G401 (cell line): ENCODE results near the gene NFKB1. TPM values are rescaled to one million over a fixed set of nuclear protein-coding genes. Genes with fewer than 3 reads are reported as not detected.

Experiments
- DNase-seq: peaks from one replicate; pipeline ENCODE4 v3.0.0-alpha.2; 2015; ENCODE audit warnings: low spot score
- in situ Hi-C: cut with HindIII; loops from 2 replicates; pipeline ENCODE4 v1.10.0; 2016; ENCODE audit warnings: low sequenced_read_pairs, mixed read lengths
- total RNA-seq: library from RNA; depleted of rRNA; stranded (reverse); fragments of >200 nt; shearing (Covaris generic); gene quantifications from 2 replicates; pipeline ENCODE4 v1.2.3, GENCODE V29; 2014

Gene NFKB1
- total RNA-seq, 1 experiment from 2014 or later = 16.6 TPM

DNA sequence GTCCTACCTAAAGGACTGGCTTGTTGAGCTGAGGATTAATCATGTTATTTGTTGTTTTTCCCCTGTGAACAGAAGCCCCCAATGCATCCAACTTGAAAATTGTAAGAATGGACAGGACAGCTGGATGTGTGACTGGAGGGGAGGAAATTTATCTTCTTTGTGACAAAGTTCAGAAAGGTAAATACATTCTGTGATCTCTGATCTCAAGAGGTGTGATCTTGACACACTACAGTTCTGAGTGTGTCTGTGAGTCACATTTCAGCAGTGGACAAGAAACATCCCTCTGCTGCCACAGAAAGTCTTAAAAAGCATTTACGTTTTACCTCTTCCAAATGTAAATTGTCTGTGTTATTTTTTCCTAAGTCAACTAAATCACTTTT is 79.3 kb downstream of the NFKB1 start:
- in situ Hi-C loops = no loop called here
- DNase-seq = no peak

GRCh38 chr4:102584091-102584490 is 82.9 kb downstream of the NFKB1 start:
- in situ Hi-C loops = no loop called here

GRCh38 chr4:102585329-102585728 is 84.2 kb downstream of the NFKB1 start:
- in situ Hi-C loops = no loop called here
- DNase-seq = no peak

More at GRCh38 chr4:102584091-102584490, 82.9 kb downstream of the NFKB1 start:
- no peak for DNase-seq

DNA sequence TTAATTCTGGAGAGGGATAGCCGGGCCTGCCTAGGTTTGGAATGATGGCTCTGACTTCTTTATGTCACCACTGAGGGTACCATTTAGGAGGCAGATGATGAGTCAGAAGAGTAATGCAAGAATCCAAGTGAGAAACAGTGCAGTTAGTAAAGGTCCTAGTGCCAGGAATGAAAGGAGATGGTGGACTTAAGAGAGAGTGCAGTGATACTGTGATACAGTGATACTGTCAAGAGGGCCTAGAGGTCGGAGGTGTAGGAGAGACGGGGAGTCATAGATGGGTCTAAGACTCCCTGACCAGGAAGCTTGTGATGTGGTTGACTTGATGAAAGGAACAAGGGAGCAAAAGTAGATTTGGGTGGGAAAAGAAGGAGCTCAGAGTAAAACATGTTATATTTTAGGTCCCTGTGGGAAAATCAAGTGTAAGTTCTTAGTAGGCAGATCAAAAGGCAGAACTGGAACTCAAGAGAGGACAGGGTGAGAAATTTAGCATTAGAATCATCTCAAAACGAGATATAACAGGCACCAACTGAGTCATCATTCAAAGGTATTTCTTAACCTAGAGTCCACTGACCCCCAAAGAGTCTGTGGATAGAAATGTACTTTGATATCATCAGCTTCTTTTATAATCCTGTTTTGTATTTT is 85.0 kb downstream of the NFKB1 start:
- no peak for DNase-seq
- in situ Hi-C loops = no loop called here

- DNase-seq = no peak
- in situ Hi-C loops = no loop called here
Measured at GRCh38 chr4:102586644-102587021, 85.5 kb downstream of the NFKB1 start.

DNA sequence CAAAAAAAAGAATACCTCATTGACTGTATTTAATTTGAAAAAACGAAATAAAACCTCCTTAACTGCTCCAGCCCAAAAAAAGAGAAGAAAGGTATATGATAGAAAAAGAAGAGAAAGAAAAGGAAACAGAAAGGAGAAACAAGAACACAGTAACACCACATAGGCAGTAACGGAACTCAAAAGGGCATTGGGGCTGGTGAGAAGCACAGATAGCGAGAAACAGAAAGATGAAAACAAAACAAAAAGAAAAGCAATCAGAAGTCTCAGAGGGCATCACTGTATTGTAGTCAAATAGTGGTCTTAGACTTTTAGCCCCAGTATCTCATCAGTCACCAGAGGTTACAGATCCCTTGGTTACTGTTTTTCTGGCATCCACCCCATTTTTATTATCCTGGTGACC is 88.6 kb downstream of the NFKB1 start:
- no peak for DNase-seq
- in situ Hi-C loops = no loop called here

- in situ Hi-C loops = no loop called here
- no peak for DNase-seq
Measured at GRCh38 chr4:102592256-102592655, 91.1 kb downstream of the NFKB1 start.

DNA sequence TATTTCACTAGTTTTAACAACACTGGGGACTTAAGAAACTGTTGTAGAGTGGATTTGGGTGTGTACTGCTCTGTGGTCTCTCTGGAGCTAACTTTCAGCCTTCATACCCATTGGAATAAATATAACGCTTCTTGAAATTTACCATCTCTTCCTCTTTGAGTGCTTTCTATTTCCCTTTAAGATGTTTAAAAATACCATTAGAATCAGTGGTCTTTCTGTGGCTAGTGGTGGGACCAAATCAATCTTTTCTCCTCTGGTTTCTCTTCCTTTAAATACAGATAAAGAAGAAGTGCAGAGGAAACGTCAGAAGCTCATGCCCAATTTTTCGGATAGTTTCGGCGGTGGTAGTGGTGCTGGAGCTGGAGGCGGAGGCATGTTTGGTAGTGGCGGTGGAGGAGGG is 92.0 kb downstream of the NFKB1 start:
- no peak for DNase-seq
- in situ Hi-C loops = no loop called here

DNA sequence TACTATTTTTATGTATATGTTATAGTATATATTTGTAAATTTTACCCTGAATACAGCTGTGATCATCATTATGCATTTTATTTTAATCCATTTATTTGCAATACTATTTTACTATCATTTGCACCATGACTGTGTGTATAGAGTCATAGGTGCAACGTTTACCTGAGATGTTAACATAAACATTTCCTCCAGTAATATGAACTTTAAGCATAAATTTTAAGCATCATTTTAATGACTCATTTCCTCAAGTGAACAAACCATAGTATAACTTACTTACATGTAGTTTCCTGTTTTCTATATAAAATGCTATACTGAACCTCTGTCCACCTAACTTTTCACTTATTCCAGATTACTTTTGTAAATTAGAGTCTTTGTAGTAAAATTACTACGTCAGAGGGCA is 92.8 kb downstream of the NFKB1 start:
- in situ Hi-C loops = no loop called here

GRCh38 chr4:102596532-102596931 is 95.4 kb downstream of the NFKB1 start:
- in situ Hi-C loops = no loop called here
- no peak for DNase-seq

More for the DNA sequence above, 92.8 kb downstream of the NFKB1 start:
- DNase-seq = no peak

DNA sequence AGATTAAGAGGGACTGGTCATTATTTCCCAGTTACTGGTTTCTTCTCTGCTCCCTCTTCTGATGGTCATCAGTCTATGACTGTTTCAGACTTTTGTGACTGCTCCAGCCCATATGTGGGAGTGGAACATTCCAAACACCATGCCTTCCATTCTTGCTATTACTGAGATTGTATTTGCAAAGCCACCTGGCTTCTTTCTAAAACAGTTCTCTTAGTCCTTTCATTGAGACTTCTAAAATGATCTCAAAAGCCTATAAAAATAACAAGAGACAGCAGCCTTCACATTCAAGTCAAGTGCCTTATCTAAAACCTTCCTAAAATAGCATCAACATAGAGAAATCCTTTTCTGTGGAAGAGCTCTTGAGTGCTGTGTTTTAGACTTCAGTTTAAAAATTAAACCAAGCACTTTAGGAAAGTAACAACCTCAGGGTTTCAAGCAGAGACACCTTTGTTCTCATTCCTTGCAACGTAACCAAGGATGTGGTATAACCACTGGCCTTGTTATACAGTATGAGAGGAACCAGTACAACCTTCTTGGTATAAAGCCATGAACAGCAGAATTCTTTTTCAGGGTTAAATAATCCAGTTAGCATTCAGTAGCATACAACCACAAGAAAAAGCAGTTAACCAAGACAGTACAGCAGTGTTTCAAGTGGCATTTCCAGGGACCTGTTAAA is 97.1 kb downstream of the NFKB1 start:
- DNase-seq = no peak
- in situ Hi-C loops = no loop called here

DNA sequence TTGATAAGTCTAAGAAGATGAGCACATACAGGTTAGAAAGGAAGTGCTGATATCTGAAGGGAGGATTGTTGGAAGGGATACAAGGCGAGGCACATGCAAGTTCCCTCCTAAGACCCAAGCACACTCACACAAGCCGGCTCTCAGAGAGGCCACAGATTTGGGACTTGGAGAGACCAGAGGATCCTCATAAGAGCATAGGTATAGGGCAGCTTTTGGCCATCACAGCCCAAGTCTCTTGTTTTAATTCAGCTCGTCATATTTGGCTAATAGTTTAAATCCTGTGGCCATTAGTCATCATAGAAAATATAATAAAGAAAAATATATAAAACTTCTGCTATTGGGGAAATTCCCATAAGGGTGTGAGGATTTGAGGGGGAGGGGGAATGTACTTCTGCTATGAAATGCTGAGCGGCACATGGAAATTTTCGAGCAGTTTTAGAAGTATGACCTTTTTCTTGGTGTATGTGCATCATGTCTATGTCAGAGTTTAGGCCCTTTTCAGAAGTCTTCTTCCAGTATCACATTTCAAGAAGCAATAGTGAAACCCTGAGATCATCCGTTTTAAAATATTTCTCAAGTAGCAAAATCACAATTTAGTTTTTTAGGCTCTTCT is 97.7 kb downstream of the NFKB1 start:
- in situ Hi-C loops = no loop called here
- DNase-seq = no peak

- in situ Hi-C loops = no loop called here
Measured at GRCh38 chr4:102599455-102599854, 98.3 kb downstream of the NFKB1 start.

DNA sequence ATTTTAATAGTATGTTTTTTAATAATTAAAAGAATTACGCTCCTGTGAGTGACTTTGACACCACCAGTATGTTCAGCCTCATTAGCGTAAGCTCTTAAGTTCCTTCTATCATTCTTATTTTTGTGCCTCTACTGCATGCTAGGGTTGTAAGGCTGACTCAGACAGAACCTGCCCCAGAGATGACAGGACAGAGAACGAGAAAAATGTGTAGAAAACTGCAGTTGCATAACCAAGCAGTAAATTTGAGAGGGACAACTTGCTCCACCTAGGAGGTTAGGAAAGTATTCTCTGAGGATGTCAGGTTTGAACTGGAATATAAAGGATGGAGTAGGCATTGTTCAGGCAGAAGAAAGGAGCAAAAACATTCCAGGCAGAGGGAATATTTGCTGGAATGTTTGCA is 98.7 kb downstream of the NFKB1 start:
- no peak for DNase-seq
- in situ Hi-C loops = loop anchor here (25.0 kb wide), 1 partner anchor 412 kb away; the partner anchor contains the start of gene SLC9B1

More at GRCh38 chr4:102599455-102599854, 98.3 kb downstream of the NFKB1 start:
- no peak for DNase-seq

DNA sequence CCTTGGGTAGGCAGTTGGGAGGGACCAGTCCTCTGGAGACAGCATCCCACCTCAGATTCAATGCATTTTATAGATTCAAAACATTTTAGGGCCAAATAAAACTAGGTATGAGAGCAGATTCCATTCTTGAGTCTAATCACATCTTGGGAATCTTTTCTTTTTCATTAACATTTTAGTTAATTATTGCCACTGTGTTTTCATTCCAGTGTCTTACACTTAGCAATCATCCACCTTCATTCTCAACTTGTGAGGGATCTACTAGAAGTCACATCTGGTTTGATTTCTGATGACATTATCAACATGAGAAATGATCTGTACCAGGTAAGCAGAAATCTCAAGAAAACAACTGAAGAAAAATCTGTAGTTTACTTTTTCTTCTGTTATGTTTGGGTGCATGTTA is 99.5 kb downstream of the NFKB1 start:
- in situ Hi-C loops = loop anchor here (25.0 kb wide), 1 partner anchor 412 kb away; the partner anchor contains the start of gene SLC9B1
- no peak for DNase-seq

DNA sequence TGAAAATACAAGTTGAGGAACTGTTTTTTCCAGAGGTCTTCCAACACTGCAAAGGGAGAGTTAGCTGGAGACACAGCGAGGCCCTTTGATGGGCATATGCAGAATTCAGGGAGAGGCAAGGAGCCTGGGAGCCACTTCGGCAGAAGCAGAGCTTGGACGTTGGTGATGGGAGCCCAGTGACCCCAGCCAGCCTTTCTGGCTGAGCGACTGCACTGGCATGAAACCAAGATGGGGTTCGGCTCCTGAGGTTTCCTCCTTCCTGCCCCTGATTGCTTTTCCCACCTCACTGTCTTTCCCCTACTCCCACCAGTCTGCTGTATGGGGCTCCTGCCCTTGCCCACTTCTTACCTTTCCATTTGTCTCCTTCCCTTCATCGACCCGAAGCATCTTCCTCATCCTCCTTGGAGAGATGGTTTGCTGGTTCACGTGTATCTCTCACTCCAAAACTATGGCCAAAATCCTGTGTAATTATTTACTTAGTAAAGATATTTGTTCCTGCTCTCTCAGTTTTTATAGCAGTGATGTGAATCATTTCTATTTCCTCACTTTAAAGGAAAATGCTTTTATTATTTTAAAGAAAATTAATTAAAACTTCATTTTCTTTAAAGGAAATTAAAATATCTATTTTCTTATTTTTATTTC is 100.5 kb downstream of the NFKB1 start:
- in situ Hi-C loops = loop anchor here (25.0 kb wide), 1 partner anchor 411 kb away; the partner anchor contains the start of gene SLC9B1
- DNase-seq = no peak

- DNase-seq = no peak
- in situ Hi-C loops = loop anchor here (25.0 kb wide), 1 partner anchor 408 kb away; the partner anchor contains the start of gene SLC9B1
Measured at GRCh38 chr4:102604222-102604940, 103.2 kb downstream of the NFKB1 start.

- DNase-seq = no peak
- in situ Hi-C loops = loop anchor here (25.0 kb wide), 1 partner anchor 406 kb away; the partner anchor contains the start of gene SLC9B1
Measured at GRCh38 chr4:102606261-102606660, 105.1 kb downstream of the NFKB1 start.

GRCh38 chr4:102606846-102607450 is 105.8 kb downstream of the NFKB1 start:
- in situ Hi-C loops = loop anchor here (25.0 kb wide), 1 partner anchor 405 kb away; the partner anchor contains the start of gene SLC9B1

More at GRCh38 chr4:102606846-102607450, 105.8 kb downstream of the NFKB1 start:
- DNase-seq = no peak
